Stimulated activated CD4-positive, alpha-beta T cell treated with anti-CD3 and anti-CD28 coated beads, Interleukin-15, amount 100 ng/mL, for 48 hours (primary cell): ENCODE results near the gene BFSP2.
"Not testable (repeated sequence)": the region's sequence is repeated elsewhere in the genome, so short reads cannot be mapped to it uniquely, and the experiment has no call there.

ENCODE experiments used
- DNase-seq, 2 donors: peaks; one replicate each; pipeline ENCODE4 v3.0.0-alpha.2; 2020; ENCODE audit warnings: low read depth in 2 of 2

BFSP2 gene

GRCh38 chr3:133457465-133458067 is 57.7 kb downstream of the BFSP2 start:
- no peak for DNase-seq

GRCh38 chr3:133459400-133459799 is 59.5 kb downstream of the BFSP2 start:
- no peak for DNase-seq

- no peak for DNase-seq
These were observed 61.0 kb downstream of the BFSP2 start for GRCh38 chr3:133460809-133461208.

- no peak for DNase-seq
These were observed 61.4 kb downstream of the BFSP2 start for GRCh38 chr3:133461291-133461690.

DNA sequence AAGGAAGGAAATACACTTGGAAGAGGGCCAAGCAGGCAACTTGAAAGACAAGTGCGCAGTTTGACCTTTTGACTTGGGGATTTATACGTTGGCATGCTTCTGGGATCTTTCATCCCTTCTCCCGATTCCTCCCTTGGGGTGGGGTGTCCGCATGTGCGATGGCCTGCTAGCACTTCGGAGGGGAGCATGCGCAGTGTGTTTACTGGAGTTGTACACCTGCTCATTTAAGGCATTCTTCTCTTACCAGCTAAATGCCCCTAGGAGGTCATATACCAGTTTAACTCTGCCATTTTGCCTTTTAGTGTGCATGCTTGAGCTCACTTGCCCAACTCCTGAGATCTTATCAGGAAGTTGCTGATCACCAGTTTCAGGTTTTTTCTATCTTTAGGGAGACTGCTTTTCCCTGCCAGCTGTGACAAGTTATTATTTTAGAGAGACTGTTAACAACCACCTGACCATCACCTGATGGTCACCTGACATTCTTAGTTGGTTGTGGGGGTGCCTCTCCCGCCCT is 63.5 kb downstream of the BFSP2 start:
- no peak for DNase-seq

DNA sequence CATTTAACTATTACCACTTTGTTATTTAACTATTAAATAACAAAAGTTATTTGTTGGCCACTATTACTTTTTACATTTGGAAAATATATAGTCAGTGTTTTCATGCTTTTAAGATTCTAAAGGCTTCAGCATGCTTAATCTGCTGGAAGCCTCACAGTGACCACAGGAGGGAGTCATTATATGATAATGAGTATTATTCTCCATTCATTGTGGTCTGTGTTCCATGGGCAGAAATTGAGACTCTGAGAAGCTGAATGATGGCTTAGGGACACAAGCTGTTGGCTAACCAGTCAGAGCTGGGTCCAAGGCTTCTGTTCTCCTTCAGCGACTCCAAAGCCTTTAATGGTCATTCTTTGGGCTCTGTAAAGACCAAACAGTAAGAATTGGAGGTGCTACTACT is 64.7 kb downstream of the BFSP2 start:
- DNase-seq = no peak

- no peak for DNase-seq
These were observed 66.9 kb downstream of the BFSP2 start for GRCh38 chr3:133466531-133467386.

DNA sequence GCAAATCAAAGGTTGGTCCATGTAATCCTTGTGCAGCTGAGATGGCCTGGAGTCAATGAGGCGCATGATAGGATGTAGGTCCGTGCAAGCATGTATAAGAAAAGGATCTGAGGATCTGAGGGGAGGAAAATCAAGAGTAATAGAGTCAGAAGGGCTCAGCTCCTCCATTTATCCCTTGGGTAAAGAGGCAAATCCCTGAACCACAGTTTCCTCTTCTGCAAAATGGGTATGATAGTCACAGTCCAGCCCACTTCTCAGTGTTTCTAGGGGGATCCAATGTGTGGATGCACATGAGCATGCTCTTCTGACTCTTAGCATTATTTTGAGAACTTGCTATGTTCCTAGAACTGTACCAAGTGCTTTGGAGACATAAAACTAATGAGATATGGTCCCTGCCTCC is 67.9 kb downstream of the BFSP2 start:
- DNase-seq = no peak

GRCh38 chr3:133468251-133468721 is 68.4 kb downstream of the BFSP2 start:
- no peak for DNase-seq

GRCh38 chr3:133469140-133469731 is 69.4 kb downstream of the BFSP2 start:
- no peak for DNase-seq

DNA sequence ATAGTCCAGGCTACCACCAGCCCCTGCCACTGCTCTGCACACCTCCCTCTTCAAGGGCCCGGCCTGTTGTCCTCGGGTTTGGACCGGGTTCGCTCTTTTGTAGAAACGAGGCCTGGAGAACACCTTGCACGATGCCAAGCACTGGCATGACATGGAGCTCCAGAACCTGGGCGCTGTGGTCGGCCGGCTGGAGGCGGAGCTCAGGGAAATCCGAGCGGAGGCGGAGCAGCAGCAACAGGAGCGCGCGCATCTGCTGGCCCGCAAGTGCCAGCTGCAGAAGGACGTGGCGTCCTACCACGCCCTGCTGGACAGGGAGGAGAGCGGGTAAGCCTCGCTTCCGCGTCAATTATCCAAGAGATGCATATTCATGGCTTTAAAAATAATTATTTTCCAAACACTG is 72.4 kb downstream of the BFSP2 start:
- no peak for DNase-seq

DNA sequence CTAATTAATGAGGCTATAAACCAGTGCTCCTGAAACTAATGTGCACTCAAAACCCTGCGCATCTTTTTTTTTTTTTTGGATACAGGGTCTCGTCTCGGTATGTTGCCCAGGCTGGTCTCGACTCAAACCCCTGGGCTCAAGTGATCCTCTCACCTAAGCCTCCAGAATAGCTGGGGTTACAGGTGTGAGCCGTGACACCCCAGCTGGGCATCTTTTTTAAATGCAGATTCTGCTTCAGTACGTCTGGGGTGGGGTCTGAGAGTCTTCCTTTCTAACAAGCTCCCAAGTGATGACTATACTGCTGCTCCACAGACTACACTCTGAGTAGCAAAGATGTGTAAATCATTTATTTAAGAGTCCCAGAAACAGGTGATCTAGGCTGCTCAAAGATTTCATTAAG is 73.0 kb downstream of the BFSP2 start:
- DNase-seq = no peak

- DNase-seq = not testable (repeated sequence)
These were observed 73.8 kb downstream of the BFSP2 start for GRCh38 chr3:133473472-133474191.

DNA sequence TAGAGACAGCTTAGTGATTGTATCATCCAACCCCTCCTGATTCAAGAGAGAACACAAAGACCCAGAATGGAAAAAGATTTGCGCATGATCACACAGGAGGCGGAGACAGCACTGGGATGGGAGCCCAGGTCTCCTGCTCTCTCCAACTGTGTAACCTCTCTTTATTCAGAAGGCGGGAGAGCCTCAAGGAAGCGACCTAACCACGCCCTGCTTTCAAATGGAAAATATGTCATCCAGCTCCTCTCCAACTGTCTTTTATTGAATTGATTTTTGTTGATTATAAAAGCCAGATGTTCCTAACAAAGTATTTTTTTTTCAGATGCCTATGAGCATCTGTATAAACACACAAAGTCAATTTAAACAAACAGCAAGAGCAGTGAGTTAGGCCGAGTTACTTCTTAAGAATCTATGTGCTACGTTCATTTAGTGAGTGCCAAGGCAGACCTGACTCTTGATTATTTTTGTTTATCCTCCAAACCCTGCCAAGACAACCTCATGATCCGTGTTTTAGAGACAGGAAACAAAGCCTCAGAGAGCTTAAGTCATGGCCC is 74.5 kb downstream of the BFSP2 start:
- DNase-seq = no peak

- no peak for DNase-seq
These were observed 75.0 kb downstream of the BFSP2 start for GRCh38 chr3:133474817-133475216.

GRCh38 chr3:133475245-133476010 is 75.6 kb downstream of the BFSP2 start:
- no peak for DNase-seq

DNA sequence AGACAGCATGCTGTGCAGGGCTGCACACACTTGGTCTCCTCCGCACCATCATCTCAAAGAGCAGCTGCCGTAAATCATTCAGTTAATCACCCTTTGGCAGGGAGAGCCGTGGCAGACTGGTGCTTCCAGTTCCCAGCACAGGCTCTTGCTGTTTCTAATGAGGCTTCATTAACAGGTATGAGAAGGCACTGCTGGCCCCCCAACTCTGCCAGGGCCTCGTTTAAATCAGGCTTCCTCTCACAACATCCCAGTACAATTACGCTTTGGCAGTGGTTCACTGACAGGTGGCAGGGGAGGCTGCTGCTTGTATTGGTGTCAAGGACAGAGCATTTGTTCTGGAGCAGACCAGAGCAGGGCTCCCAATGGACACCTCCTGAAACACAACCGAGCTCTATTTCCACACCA is 77.1 kb downstream of the BFSP2 start:
- DNase-seq = no peak

DNA sequence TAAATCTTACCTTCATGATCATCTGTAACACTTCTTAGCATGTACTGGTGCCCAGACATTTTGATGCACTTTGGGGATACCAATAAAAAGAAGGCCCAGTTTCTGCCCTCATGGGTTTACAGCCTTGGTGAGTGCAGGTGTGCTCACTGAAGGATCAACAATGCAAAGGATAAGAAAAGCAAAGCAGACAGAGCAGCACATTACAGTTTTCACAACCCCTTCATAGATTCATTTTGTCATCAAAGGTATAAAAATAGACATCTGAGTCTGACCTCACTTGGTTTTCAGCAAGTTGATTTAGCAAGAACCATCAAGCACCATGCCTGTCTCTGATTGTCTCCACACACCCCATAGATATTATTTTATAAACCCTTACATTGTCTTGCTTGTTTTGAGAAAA is 77.6 kb downstream of the BFSP2 start:
- DNase-seq = no peak

GRCh38 chr3:133478624-133479023 is 78.8 kb downstream of the BFSP2 start:
- no peak for DNase-seq

GRCh38 chr3:133479401-133479800 is 79.5 kb downstream of the BFSP2 start:
- DNase-seq = no peak
